Effector memory CD4-positive, alpha-beta T cell (primary cell): ENCODE measurements around the gene MAPKAP1.

Source experiments
- DNase-seq, 3 donors: peaks; one replicate each; pipeline ENCODE4 v3.0.0-alpha.2; 2020
- H3K27ac ChIP-seq: 2 replicates; pipeline ENCODE4 v1.7.0; 2013; ENCODE audit warnings: mild to moderate bottlenecking, low read length, moderate library complexity; ENCODE audit not compliant: insufficient read depth, poor library complexity, severe bottlenecking
- H3K27me3 ChIP-seq: replicated peaks from 2 replicates; pipeline ENCODE4 v1.7.0; 2013; ENCODE audit warnings: mild to moderate bottlenecking, low read length; ENCODE audit not compliant: insufficient read depth, control insufficient read depth, poor library complexity, severe bottlenecking
- H3K36me3 ChIP-seq: 2 replicates; pipeline ENCODE4 v1.7.0; 2013; ENCODE audit warnings: mild to moderate bottlenecking, low read length, moderate library complexity; ENCODE audit not compliant: control insufficient read depth, insufficient read depth
- H3K4me1 ChIP-seq: 2 replicates; pipeline ENCODE4 v1.7.0; 2013; ENCODE audit warnings: low read length, mild to moderate bottlenecking; ENCODE audit not compliant: control insufficient read depth, insufficient read depth, poor library complexity, severe bottlenecking
- H3K4me3 ChIP-seq: 2 replicates; pipeline ENCODE4 v1.7.0; 2013; ENCODE audit warnings: low read length, low read depth, mild to moderate bottlenecking; ENCODE audit not compliant: insufficient read depth, poor library complexity, severe bottlenecking
- H3K9me3 ChIP-seq: 2 replicates; pipeline ENCODE4 v1.7.0; 2013; ENCODE audit warnings: mild to moderate bottlenecking, low read length, moderate library complexity; ENCODE audit not compliant: control insufficient read depth

Gene MAPKAP1

DNA sequence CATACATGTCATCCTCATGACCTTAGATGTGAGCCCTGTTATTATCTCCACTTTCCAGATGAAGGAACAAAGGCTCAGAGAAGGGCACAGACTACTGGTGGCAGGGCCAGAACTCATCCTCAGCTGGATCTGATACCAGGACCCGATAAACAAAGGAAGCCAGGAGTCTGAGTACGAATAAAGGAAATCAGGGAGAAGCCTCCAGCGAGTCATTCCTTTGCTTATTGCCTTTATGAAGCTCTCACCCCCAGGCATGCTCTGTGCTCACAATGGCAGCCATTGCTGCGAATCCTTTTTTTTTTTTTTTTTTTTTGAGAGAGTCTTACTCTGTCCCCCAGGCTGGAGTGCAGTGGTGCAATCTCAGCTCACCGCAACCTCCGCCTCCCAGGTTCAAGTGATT is 315.3 kb downstream of the MAPKAP1 start:
- Histone ChIP-seq H3K9me3 (no peaks in the 10 kb centered on the region), H3K36me3 (no peaks in the 10 kb centered on the region), H3K4me1 (no peaks in the 10 kb centered on the region), H3K4me3 (no peak overlapping the region), H3K27me3 (no peaks in the 10 kb centered on the region), H3K27ac (no peak overlapping the region)
- no peak for DNase-seq

GRCh38 chr9:125388978-125389377 is 318.0 kb downstream of the MAPKAP1 start:
- Histone ChIP-seq H3K4me1 (no peaks in the 10 kb centered on the region), H3K27me3 (no peaks in the 10 kb centered on the region), H3K4me3 (no peak overlapping the region), H3K27ac (no peak overlapping the region), H3K9me3 (no peaks in the 10 kb centered on the region), H3K36me3 (no peaks in the 10 kb centered on the region)
- no peak for DNase-seq

DNA sequence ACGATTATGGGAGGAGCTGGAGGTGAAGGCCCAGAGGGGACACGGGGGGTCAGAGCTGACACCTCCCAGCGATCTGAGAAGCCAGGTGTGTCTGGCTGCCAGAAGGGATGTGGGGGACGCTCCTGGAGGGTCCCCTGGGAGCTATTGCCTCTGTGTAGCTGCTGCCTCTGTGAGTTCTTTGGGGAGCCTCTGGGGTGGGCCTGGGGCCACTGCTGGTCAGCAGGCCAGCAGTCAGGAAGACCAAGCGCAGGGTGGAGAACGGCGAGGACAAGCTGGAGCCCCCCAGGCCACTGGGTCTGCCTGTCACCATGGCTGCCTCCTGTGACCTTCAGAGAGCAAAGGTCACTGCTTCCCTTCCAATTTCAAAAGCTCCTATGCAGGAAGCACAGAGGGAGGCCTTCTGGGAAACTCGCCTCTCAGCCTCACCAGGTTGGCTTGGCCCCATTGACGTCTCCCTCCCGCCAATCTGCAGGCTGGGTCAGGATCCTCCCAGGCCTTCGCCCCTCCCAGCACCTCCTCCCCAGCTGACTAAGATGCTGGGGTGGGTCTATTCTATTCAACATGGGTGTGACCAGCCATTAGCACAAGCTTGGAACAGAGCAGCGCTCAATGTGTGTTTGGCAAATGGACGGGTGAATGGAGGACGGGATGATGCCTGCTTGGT is 319.0 kb downstream of the MAPKAP1 start:
- H3K4me1 ChIP-seq, result no peaks in the 10 kb centered on the region
- no peaks in the 10 kb centered on the region for H3K36me3 ChIP-seq
- H3K9me3 ChIP-seq, result no peaks in the 10 kb centered on the region
- no peak overlapping the region for H3K27ac ChIP-seq
- DNase-seq, result no peak
- H3K4me3 ChIP-seq, result no peak overlapping the region
- no peaks in the 10 kb centered on the region for H3K27me3 ChIP-seq
